Measurements from ENCODE around the gene RAD18.

The RAD18 gene

DNA sequence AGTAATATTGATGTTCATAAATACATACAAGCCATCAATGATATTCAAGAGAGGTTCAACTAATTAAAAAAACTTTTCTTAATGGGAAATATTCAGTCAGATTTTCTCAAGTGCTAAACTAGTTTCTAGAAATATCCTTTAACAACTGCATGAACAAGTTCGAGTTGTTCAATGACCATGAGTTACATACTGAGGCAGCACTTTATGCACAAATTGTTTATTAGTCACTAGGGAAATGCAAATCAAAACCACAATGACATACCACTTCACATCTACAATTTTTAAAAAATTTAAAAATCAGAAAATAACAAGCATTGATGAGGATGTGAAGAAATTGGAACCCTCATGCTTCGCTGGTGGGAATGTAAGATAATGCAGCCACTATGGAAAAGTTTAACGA, 62.4 kb downstream of the RAD18 start:
- DNase-seq (ENCODE audit: low read depth in 3 of 3) = no peak

- no peak for DNase-seq (ENCODE audit: low read depth in 3 of 3)
Observed at GRCh38 chr3:8899876-8900460, 63.3 kb downstream of the RAD18 start.

GRCh38 chr3:8895829-8896228, 67.4 kb downstream of the RAD18 start:
- DNase-seq (ENCODE audit: low read depth in 3 of 3) = no peak

GRCh38 chr3:8893001-8893400, 70.3 kb downstream of the RAD18 start:
- DNase-seq (ENCODE audit: low read depth in 3 of 3) = no peak

- DNase-seq (ENCODE audit: low read depth in 3 of 3) = no peak
Observed at GRCh38 chr3:8891774-8892173, 71.5 kb downstream of the RAD18 start.

DNA sequence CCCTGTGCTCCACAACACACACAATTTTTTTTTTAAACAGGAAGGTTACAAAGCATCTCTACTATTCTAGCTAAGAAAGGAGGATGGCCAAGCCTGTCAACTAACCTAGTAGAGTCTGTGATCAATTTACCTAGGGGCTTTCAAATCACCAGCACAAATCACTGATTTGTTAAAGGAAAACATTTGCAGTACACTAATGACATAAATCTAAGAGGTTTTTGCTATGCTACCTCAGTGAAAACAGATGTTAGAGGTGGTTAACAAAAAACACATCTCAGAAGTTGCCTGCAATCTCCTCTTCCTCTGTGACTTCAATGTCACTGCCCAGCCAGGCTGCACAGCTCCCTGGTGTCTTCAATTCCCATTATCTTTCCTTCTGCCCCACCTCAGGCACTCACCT, 72.0 kb downstream of the RAD18 start:
- DNase-seq (ENCODE audit: low read depth in 3 of 3) = no peak

GRCh38 chr3:8888301-8888915, 74.9 kb downstream of the RAD18 start:
- no peak for DNase-seq (ENCODE audit: low read depth in 3 of 3)

GRCh38 chr3:8887435-8888300, 75.6 kb downstream of the RAD18 start:
- DNase-seq (ENCODE audit: low read depth in 3 of 3) = no peak

- DNase-seq (ENCODE audit: low read depth in 3 of 3) = no peak
Observed at GRCh38 chr3:8886546-8886945, 76.7 kb downstream of the RAD18 start.

DNA sequence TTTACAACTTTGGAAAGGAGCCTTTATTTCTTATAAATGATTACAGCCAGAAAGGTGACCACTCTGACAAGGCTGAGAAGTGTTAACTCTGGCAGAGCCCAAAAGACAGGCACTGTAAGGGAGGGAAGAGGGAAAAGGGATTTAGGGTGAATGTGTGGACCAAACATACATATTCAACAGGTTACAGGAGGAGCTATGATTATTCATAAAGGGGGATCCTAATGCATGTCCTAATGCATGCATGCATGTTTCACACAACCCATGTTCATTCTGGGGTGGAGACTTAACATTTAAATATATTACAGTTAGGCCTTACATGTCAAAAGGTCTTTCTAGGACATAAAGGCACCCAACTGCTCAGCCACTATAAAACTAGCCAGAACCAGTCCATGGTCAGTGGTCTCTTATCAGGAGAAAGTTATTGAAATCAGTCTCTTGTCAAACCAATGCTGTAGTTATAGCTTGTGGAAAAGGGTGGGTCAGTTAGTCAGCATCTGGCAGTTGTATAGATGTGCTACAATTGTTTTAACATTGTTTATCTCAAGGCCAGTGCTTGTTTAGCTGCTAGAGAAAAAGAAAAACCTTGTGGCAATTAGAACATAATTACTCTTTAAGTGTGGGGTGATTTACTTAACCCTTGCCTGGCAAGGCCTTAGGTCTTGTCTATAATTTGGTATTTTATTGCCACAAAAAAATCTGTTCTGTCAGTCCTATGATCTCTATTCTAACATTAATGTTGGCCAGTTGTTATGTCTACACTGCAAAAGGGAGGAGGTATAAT, 77.5 kb downstream of the RAD18 start:
- no peak for DNase-seq (ENCODE audit: low read depth in 3 of 3)

DNA sequence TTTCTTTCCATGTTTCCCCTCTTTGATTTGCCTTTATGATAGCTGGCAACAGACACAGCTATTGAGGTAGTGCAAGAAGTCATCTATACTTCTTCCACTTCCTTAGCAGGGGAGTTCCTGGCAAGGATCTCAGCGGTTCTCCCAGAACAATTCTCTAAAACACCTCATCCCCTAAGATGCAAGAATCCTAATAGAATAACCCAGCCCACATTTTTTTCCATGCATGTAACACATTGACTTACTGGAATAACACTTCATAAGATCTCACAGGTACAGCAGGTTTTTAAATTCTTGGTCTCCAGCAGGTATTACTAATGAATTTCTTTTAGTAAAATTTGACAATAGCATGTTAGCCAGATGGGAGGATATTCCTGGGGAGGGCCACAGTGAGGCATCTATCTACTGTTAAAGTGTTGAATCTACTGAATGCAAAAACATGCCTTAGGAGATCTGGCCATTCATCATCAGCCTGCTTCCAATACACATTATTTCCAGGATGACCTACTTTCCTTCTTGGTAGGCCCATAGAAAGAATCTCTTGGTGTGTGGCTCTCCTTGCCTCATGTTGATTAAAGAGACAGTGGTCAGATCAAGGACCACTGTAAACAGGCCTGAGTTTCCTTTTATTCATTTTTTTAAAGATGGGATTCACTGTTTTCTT, 78.5 kb downstream of the RAD18 start:
- no peak for DNase-seq (ENCODE audit: low read depth in 3 of 3)

GRCh38 chr3:8882642-8883041, 80.6 kb downstream of the RAD18 start:
- no peak for DNase-seq (ENCODE audit: low read depth in 3 of 3)

DNA sequence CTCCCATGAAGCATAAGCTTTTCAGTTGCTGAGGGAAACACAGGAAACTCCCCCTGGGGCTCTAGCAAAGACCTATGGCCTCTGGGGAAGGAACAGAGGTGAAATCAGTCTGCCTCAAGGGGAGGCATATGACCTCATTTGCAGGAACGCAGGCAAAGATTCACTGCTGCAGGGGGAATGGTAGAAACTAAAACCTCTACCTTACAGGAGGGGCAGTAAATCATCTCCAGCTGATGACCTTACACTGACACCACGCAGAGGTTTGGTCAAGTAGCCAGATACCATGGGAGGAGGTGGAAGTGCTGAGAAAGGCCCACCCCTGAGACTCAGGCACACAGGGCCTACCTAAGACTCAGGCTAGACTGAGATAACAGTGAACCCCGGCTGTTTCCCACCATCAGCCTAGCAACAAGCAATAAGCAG, 81.1 kb downstream of the RAD18 start:
- no peak for DNase-seq (ENCODE audit: low read depth in 3 of 3)

DNA sequence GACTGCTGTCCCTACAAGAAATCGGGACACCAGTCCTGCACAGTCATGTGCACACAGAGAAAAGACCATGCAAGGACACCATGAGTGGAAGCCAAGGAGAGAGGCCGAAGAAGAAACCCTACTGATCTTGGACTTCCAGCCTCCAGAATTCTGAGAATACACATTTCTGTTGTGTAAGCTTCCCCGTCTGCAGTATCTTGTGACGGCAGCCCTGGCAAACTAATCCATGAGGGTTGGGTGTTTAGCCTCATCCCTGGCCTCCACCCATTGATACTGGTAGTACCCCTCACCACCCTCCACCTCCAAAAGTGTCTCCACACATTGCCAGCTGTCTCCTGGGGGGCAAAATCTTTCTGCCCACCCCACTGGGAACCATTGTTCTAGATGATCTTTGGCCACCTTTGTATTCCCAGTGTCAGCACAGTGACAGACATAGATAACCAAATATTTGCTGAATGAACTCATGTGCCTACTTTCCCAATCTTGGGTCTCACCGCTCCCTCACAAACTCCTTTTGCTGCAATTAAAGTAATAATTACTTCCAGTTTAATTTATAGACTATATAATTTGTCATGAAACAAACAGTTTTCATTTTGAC, 83.8 kb downstream of the RAD18 start:
- no peak for DNase-seq (ENCODE audit: low read depth in 3 of 3)

- DNase-seq (ENCODE audit: low read depth in 3 of 3) = no peak
Observed at GRCh38 chr3:8875836-8876235, 87.4 kb downstream of the RAD18 start.

- no peak for DNase-seq (ENCODE audit: low read depth in 3 of 3)
Observed at GRCh38 chr3:8873740-8874139, 89.5 kb downstream of the RAD18 start.

- DNase-seq (ENCODE audit: low read depth in 3 of 3) = no peak
Observed at GRCh38 chr3:8872261-8872660, 91.0 kb downstream of the RAD18 start.

DNA sequence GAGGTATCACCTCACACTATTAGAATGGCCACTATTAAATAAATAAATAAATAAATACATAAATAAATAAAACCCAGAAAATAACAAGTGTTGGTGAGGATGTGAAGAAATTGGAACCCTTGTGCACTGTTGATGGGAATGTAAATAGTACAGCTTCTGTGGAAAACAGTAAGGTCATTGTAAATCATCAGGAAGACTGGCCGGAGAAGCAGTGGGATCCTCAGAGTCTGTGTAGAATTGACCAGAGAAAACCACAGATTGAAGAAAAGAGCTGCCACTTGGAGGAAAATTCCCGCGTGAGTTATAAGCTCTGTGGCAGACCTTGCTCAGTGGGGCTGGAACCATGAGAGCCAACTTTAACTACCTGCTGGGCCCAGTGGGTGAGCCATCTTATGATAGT, 92.0 kb downstream of the RAD18 start:
- DNase-seq (ENCODE audit: low read depth in 3 of 3) = no peak

DNA sequence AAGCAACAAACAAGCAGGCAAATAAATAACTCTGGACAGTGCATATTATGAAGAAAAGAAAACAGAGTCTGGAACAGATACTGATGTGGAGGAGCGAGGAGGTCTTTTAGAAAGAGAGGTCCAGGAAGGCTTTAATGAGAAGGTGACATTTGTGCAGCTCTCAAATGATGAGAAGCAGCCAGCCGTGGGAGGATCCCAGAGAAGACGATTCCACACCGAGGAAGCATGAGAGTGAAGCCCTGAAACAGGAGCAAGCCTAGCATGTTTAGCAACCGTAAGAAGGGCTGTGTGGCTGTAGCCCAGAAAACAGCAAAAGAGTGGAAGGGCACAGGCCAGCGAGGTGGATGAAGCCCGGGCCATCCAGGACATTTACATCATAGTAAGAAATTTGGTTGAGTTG, 93.1 kb downstream of the RAD18 start:
- no peak for DNase-seq (ENCODE audit: low read depth in 3 of 3)

- DNase-seq (ENCODE audit: low read depth in 3 of 3) = no peak
Observed at GRCh38 chr3:8869613-8870012, 93.7 kb downstream of the RAD18 start.

DNA sequence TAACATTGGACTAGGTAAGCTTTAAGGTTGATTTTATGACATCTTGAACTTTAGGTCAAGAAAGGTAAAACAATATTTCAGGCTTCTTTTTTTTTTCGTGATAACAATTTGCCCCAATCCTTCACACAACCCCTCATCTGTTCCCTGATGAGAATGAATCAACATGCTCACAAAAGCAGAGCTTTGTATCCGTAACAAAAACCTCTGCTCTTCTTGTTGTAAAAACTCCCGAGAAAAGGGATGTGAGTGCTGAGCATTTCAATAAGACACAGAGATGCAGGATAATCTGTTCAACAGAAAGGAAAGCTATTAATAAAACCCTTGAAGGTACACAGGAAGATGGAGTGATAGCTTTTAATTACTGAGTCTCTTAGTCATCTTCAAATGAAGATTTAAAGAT, 94.3 kb downstream of the RAD18 start:
- DNase-seq (ENCODE audit: low read depth in 3 of 3) = no peak
